Right lobe of liver (tissue), 4 donors: ENCODE data around the gene MYH9.

Source experiments
- POLR2A ChIP-seq: fragments of 450-650 bp; IDR thresholded peaks from one replicate; pipeline ENCODE4 v1.6.1; 2017; ENCODE audit warnings: antibody characterized with exemption, mild to moderate bottlenecking
- TF ChIP-seq, protein P1 (sequence below), 4 donors: fragments of 200-600 bp in 3 of 4; fragments of 450-650 bp in 1 of 4; IDR thresholded peaks; one replicate each; pipeline versions ENCODE4 v1.5.1 to v1.8.0; 2016 to 2022; ENCODE audit warnings: antibody characterized with exemption in 4 of 4, mild to moderate bottlenecking in 2 of 4
- donor health status: DM: no; HTN: no; CAD: no.
- donor health status: DM: no; HTN: no; CAD: no.
- donor health status: DM: no; HTN: yes; CAD: no.

DNA sequence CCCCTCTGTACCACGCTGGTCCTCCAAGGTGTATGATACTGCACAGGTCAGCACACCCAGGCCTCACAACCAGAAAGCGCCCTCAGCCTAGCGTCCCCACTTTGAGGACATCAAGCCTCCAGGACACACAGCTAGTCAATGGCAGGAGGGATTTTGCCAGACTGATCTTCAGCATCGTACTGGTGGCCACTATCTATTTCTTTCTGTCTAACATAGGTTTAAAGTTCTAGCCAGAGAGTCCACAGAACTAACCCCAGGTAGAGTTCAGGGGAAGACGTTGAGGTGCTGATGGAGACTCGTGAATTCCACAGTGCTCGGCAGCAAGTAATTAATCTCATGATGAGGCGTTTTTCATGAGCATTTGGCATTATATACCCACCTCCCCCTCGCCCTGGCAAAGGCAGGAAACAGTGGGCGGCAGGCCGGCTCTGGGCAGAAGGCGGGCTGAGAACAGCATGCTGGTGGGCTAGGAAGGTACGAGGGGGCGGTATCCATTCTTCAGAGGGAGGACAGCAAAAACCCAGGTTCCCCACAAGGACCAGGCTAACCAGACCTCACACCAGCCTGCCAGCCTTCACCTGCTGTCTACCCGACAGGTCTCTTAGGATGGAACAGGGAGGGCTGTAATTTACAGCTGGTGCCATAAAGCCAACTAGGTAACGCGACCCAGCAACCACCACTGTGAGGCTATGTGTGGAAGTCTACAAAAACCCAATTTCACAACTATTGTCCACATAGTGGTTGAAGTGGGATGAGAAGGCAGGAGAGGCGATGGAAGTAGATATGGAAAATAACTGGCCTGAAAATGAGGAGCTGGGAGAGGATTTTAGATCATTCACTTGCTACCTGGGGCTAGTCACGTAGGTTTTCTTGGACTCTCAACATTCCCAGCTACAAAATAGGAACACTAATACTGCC lies 18.5 kb downstream of the MYH9 start:
- no peak for TF ChIP-seq POLR2A
- TF ChIP-seq, protein P1, sequence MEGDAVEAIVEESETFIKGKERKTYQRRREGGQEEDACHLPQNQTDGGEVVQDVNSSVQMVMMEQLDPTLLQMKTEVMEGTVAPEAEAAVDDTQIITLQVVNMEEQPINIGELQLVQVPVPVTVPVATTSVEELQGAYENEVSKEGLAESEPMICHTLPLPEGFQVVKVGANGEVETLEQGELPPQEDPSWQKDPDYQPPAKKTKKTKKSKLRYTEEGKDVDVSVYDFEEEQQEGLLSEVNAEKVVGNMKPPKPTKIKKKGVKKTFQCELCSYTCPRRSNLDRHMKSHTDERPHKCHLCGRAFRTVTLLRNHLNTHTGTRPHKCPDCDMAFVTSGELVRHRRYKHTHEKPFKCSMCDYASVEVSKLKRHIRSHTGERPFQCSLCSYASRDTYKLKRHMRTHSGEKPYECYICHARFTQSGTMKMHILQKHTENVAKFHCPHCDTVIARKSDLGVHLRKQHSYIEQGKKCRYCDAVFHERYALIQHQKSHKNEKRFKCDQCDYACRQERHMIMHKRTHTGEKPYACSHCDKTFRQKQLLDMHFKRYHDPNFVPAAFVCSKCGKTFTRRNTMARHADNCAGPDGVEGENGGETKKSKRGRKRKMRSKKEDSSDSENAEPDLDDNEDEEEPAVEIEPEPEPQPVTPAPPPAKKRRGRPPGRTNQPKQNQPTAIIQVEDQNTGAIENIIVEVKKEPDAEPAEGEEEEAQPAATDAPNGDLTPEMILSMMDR (IDR thresholded peaks at IDR 0.05), result no peak
